ENCODE data around the gene TM4SF5. TPM values are rescaled to one million over a fixed set of nuclear protein-coding genes. Genes with fewer than 3 reads are reported as not detected.
A peak's percentile ranks its signal among the peaks of the same experiment; 100 is the strongest.

Gene TM4SF5
- total RNA-seq, 1 experiment from 2014 or later: not detected

DNA sequence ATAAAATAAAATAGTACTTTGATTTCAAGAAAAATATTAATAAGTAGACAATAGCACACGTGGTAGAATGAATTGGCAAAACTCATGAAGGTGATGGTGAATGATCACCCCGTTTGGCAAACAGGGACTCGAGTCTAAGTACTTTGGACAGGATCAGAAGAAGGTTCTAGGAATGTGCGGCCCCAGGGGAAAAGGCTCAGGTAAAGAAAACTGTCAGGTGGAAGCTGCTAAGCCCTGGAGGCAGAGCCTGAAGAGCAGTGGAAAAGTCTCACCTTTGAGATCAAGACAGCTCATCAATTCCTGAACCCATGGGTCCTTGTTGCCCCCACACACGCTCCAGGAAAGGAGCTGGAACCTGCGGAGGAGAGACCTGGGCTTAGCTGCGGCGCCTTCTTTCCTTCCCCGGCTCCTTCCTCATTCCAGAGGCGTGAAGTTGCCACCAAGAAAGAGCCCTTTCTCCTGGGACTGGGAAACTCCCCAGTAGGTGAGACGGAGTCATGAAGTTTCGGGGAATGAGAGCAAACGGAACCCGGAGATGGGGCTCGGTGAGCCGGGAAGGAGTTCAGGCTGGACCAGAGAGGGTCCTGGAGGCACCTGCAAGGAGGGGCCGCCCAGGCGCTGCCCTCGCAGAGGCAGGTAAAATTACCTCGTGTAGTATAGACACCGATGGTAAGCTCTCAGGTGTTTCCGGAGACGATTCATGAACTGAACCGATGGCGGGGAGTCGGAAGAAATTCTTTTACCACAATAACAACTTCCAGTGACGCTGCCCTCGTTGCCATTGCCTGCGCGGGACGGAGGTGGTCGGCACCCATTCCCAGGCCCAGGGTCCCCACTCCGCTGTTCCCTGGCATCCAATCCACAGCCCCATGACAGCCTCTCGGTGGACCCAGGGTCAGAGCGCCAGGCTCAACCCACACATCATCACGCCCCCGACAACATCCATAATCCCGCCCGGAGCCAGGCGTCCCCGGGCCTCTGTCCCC, 33.3 kb upstream of the TM4SF5 start:
- RAD21 ChIA-PET (ENCODE audit: low non-redundant PET in 1 of 2, low total read pairs in 2 of 2, uncharacterized antibody in 2 of 2, unreplicated experiment in 2 of 2): no interaction called here
- ATAC-seq (peak; percentile 28), DNase-seq (ENCODE audit: low read depth, low spot score) (no peak)
- Histone ChIP-seq H3K9ac (ENCODE audit: low read length) (peak overlapping the region; percentile 80), H3K4me2 (ENCODE audit: low read length) (peak overlapping the region; percentile 99), H4K20me1 (ENCODE audit: insufficient read depth) (no peaks in the 10 kb centered on the region), H3K9me2 (ENCODE audit: insufficient read depth) (no peaks in the 10 kb centered on the region), H3K9me3 (ENCODE audit: control insufficient read depth in 1 of 2, insufficient read depth in 1 of 2, low read depth in 1 of 2, low read length in 2 of 2) (no peaks in the 10 kb centered on the region), H3K4me3 (replicated peaks in 1 of 2; ENCODE audit: low read depth in 1 of 2, low read length in 2 of 2) (peak overlapping the region; percentile 68 to 73), H3K36me3 (ENCODE audit: control insufficient read depth in 1 of 2, insufficient read depth in 2 of 2, low read length in 2 of 2) (no peaks in the 10 kb centered on the region), H2AFZ (ENCODE audit: low read depth, low read length, poor library complexity, severe bottlenecking) (peak overlapping the region; percentile 27), H3K4me1 (ENCODE audit: control insufficient read depth in 1 of 2, insufficient read depth in 2 of 2, low read length in 2 of 2) (peaks cover 11 to 25% of the 10 kb centered on the region in 2 experiments), H3K27me3 (ENCODE audit: insufficient read depth, low read length) (no peaks in the 10 kb centered on the region), H3K27ac (ENCODE audit: low read depth, low read length) (peak overlapping the region; percentile 52), H3K79me2 (ENCODE audit: insufficient read depth, low read length) (no peaks in the 10 kb centered on the region; the same call in 1 of the 2 replicates)
- BruUV-seq (replicated peaks): TSS peak; percentile 40
- CTCF ChIA-PET: interaction anchor here (1.1 kb wide), 1 partner anchor 52 kb away, joined by 3 read pairs; no protein-coding TSS in a partner anchor
- POLR2A ChIA-PET: no interaction called here
- no peak for TF ChIP-seq EZH2 (IDR thresholded peaks at IDR 0.05)
- TF ChIP-seq ZBTB33 (IDR thresholded peaks at IDR 0.05; ENCODE audit: extremely low read depth, insufficient replicate concordance, low read length): no peak
- TF ChIP-seq EGR1 (IDR thresholded peaks at IDR 0.05; ENCODE audit: low read depth): no peak
- TF ChIP-seq, protein P1, sequence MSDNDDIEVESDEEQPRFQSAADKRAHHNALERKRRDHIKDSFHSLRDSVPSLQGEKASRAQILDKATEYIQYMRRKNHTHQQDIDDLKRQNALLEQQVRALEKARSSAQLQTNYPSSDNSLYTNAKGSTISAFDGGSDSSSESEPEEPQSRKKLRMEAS (IDR thresholded peaks at IDR 0.05): 0 out of 2 replicates have a peak, but pooled peaks have one; percentile 42
- no peak for TF ChIP-seq CTCF (IDR thresholded peaks at IDR 0.05 in 2 of 3, conservative IDR thresholded peaks at IDR 0.05 in 1 of 3; ENCODE audit: borderline replicate concordance in 1 of 3, insufficient read depth in 1 of 3, low read depth in 2 of 3, low read length in 2 of 3)
- intact Hi-C loops (cut with micrococcal nuclease): no loop called here
